ELF-1 (cell line): Measurements from ENCODE around the gene MVB12B.

Source experiments
- DNase-seq: peaks from one replicate; pipeline ENCODE4 v3.0.0-alpha.2; 2016; ENCODE audit warnings: low read depth, low spot score

The MVB12B gene

DNA sequence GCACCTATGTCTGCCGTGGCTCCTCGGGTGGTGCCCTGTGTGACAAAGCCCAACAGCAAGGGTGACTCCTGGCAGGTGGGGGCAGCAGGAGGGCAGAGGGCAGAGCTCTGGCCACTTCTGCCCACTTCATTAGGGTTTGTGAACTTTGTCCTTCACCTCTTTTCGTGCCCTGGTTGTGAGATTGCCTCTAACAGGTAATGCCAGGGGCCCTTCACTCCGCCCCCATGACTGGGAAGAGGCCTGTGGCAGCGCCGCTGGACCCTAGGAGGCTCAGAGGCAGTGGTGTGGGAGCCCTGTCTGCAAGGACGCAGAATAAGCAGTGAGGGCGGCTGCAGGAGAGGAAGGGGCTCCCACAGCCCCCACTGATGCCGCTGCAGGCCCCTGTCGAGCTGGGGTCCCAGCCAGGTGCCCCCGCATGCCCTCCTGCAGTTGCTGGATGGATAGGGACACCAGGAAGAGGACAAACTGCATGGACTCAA lies 178.4 kb downstream of the MVB12B start:
- no peak for DNase-seq

DNA sequence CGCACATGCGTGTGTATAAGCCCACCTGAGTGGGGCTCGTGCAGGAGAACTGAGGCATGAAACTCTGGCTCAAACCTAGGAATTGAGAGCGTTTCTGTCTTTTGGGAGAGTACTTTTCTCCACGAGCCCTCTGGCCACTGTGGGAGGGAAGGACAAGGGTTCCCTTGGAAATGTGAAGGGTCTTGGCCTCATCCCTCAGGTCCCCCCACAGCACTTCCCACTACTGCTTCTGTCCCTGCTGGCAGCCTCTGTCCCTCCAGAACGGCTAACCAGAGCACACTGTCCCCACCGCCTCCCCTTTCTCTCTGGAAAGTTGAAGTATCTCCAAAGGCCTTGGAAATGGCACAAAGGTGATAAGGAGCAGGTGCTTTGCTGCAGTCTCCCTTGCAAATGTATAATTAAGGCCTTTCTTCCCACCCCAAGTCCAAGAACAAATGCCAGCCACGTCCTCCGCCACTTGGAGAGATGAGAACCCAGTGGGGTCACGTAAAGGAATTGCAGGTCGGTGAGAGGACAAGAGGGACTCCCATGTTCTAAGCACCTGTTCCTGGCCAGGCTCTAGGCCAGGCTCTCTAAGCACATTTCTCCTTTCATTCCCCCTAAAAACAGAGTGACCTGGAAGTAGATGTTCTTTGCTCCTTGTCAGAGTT lies 179.2 kb downstream of the MVB12B start:
- no peak for DNase-seq

DNA sequence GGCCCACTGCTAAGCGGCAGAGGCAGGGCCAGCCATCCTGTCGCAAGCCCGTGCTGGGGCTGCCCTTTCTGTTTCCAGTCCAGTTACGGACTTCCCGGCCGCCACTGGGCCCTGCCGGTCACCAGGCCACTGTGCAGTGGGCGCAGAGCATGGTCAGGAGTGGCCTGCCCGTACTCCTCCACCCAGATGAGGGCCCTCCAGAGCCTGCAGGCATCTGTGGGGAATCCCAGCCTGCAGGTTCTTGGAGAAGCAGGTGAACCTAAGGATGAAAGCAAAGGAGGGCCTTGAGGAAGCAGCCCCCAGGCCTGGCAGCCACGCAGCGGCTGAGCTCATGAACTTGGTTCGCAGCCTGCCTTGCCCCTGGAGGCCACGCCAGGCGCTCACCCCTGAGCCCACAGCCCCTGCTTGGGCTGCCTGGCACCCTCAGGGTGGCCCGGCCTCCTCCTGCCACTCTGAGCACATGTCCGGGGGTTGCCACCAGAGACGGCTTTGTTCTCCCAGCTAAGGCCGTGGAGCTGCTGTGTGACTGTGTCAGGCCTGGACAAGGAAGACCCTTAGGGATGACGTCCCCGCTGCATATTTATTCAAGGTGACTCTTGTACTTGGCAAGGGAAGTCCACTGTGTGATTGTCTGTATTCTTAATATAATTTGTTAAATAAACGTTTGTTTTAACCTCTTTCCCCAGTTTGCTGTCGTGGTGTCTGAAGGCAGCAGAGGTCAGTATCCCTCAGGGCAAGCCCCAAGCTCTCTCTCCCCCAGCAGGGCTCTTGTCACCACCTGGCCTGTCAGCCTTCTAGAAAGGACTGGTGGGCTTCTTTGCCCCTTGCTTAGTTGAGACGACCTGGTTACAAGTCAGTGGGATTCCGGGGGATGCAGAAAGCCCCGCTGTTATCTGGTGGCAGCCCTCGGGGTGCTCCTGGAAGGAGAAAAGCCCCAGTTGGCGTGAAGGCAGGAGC lies 180.0 kb downstream of the MVB12B start:
- no peak for DNase-seq

DNA sequence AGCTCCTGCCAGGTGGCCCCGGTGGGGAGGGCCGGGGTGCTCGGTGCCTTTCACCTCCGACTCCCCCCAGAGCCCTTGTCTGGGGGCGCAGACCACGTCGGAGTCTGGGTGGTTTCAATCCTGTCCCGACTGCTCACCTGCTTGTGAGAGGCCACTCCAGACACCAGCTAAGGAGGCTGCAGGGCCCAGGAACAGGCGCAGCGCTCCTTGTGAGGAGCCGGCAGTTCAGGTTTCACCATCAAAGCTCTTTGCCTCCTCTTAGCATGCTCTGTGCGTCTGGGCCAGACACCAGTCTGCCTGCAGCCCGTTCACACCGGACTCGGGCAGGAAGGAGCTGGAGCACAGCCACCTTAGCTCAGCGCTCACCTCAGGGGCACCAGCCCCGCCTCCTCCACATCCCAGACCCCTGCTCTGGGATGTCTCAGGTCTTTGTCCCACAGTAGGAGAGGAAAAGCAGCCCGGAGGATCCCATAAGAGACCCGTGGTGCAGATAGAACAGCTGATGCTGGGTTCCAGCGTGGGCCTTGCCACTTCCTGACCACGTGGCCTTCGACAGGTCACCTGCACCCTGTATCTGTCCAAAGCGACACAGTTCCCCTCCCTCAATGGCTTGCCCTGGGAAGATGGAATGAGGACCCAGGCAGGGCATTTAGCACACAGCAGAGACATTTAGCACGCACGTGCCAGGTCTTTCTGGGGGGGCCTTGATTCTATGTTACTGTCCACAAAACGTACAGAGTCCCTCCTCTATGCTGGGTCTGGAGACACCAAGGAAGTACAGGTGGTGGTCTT lies 180.9 kb downstream of the MVB12B start:
- peak; percentile 79 for DNase-seq

DNA sequence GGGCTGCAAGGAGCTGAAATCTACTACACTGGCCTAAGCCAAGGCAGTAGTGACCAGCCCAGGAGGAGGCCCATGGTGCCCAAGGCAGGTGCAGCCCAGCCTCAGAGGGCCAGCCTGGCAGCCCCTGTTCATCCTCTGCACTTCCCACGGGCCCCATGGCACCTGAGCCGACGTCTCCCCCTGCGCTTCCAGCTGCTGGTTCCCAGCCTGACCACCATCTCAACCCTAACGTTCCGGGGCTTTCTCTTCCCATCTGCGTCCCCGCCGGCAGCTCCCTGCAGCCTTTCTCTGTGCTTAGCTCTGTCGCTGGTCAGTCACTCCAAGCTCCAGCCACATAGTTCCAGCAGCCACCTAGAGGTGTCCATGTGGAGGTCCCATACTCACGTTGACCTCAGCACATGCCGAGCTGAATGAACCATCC lies 181.6 kb downstream of the MVB12B start:
- DNase-seq = no peak

DNA sequence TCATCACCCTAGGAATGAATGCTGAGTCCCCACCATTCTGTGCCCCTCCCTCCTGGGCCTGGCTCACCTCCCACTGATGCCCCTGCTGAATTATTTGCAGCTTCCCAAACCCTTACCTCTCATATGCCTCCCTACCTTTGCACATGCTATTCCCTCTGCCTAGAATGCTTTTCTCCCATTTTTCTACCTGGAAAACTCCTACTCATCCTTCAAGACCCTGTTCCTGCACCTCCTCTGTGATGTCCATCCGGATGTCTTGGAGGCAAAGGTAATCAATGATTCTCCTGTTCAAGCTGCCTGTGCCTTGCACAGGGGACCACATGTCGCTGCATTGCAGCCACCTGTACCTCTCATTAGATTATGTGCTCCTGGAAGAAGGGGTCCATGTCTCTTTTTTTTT lies 182.3 kb downstream of the MVB12B start:
- DNase-seq = no peak

DNA sequence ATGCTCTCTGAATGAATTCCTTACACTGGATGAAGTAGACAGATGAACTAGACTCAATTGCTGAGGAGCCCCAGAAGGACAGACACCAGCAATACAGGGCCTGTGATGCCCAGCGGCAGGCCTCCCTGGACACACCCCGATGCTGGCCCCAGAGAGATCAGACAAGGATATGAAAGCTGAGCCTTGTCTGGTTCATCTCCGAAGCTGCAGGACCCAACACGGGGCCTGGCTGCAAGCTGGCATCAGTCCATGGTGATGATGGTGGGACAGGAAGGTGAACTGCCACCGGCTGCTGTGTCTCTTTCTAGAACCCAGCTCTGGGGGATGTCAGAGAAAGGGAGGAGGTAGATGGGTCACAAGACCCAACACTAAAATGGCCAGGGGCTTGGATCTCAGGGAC lies 183.1 kb downstream of the MVB12B start:
- no peak for DNase-seq

DNA sequence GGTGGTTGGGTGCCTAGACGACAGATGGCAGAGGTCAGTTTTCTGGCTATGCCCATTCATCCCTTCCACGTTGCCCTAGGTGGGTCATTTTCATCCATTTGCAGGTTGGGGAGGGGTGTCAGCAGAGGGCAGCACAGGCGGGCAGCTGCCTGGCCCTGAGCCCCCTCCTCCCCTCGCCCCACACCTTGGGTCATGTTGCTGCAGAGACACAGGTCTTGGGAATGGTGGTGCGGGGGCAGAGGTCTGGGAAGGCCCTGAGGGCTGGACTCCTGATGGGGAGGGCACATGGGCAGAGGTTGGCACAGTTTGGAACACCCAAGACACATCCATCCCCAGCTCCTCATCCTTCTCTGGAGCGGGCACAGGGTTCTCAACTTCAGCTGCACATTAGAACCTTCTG lies 183.9 kb downstream of the MVB12B start:
- no peak for DNase-seq

DNA sequence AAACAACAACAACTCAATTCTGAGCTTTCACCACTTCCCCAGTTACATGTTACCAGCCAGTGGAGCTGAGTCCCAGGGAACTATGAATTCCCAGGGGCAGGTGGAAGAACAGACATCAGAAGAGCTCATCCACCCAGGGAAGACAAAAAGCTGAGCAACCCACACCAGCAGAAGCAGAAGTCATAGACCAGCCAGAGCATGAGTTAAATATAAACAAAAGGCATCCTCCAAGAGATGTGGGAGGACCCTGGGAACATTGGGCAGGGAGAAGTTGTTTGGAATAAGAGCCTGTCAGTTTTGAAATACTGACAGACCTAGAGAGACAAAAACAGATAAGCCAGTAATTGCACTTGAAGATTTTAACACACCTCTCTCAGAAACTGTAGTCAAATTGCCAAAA lies 184.8 kb downstream of the MVB12B start:
- DNase-seq = no peak

DNA sequence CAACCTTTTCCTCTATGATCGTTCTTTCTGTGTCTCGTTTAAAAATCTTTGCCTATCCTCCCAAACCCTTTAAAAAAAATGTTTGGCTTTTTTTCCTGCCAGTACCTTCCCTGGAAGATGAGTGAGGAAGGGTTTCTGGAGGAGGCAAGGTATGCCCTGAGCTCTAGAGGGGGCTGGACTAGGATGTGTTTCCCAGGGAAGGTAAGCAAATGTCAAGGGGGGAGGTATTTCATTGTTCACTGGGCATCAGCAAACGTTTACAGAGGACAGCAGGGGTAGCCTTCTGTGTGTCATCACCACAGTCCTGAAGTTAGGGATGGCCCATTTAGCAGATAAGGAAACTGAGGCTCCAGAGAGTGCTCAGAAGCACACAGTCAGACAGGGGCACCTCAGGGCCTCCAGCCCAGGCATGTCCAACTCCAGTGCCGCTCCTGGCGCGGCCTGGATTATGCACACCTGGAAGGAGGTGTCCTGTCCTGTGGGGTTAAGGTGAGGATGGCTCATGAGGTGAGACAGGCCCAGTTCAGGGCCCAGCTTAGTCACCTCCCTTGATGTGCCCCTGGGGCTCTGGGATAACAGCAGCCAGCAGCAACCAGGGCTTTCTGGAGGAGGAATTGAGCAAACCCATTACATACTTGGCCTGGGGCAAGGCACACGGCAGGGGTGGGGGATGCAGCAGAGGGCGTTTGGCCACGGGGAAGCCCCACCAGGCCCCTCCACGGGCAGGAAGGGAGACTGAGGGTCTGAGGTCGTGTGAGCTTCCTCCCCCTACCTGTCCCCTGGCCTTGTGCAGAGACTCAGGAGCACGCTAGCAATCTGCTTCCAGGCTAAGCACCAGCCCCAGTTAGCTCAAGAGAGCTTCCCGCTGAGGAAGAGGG lies 186.8 kb downstream of the MVB12B start:
- peak; percentile 80 for DNase-seq

DNA sequence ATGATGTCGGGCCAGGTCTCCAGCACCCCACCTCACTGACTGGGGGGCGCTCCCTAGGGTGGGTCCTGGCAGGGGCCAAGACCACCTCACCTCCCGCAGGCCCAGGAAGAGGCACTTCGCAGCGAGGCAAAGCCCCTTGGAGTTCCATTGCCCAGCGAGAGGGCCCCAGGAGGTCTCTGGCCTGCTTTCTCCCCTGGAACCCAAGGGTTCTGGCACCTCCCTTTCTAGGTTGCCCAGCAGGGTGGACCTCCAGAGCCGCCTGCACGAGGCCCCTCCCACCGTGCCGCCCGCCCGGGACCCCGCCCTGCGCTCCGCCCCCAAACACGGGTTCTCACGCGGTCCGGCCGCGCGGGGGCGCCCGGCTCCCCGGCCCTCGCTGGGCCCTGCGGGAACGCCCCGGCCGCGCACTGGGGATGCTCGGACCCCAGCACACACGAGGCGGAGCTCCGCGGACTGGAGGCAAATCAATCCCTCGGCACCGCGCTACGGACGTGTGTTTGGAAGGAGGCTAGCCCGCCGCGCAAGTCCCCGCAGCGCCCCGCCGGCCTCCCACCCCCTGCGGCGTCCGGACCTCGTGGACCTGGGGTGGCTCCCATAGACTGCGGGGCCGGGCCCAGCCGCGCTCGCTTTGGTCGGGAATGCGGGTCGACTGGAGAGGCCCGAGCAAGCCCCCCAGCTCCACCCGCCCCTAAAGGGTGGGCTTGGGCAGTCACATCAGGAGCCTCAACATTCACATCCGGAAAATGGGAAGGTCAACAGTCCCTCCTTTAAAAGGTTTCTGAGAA lies 187.6 kb downstream of the MVB12B start:
- peak; percentile 78 for DNase-seq

DNA sequence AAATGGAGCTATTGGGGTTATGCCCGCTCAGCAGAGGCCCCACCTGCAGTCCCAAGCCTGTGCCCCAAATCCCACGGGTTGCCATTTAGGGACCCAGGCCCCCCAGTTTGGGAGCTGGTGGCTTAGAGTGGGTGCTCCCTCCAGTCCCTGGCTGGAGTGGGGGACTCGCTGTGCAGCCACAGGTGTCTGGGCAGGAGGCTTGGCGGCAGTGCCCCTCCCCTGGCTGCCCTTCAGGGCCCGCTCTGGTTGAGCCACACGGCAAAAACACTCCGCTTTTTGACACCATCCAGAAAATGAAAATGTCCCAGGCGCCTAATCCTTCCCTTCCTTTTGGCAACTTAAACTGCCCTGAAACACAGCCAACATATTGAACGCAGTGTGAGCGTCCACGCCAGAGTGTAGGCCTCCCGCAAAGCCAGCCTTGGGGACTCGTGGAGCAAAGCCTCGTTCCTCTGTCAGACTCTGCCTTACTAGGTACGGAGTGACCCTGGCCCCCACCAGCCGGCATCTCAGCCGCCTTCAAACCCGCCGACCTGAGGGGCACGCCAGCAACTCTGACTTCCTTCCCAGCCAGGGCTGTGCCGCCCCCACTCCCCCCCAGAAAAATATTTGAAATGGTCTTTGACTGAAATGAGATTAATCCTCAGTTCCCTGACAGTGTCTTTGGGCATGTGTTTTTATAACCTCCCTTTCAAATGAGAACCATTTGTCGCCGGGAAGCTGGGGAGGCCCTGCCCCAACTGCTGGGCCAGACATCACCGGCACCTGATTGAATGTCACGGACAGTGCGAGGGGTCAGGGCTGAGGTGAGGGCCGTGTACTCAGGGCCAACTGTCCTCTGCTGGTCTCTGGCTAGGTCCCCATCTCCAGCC lies 188.6 kb downstream of the MVB12B start:
- no peak for DNase-seq

DNA sequence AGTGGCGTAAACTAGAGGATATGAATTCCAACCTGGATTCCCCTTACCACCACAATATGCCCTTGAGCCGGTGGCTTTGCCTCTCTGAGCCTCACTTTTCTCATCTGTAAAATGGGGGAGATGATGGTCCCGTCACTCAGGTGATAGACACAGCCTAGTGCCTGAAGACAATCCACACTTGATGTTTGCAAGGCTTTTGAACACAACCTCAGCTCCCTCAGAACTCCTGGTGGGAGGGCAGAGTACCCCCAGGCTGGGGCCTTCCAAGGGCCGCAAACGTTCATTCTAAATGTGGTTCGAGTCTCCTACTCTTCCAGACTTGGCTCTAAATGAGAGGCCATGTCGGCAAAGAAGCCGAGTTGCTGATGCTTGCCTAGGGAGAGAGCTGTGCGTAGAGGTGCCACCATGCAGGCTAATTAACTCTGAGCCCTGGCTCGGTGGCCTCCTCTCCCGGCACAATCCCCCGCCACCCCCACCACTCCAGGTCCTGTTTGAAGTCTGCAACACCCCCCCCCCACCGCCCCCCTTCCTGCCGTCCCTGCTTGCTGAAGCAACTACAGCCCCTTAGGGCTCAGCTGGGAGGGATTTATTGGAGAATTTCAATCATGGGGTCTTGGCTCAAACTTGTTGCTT lies 189.4 kb downstream of the MVB12B start:
- DNase-seq = no peak

DNA sequence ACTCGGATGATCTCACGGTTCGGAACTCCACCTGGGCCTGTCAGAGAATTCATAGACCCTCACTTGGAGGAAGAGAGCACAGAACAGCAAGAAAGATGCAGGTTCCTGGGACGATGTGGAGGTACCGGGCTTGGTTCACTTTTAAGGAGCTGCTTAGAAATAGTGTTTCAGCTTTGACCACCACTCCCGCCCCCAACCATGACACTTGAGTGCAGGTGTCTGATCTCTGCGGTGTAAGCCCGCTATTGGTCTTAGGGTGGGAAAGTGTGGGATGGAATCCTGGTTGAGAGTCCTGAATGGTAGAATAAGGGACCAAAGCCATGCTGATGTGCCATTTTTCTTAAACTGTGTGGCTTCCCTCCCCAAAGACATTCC lies 189.9 kb downstream of the MVB12B start:
- DNase-seq = no peak

DNA sequence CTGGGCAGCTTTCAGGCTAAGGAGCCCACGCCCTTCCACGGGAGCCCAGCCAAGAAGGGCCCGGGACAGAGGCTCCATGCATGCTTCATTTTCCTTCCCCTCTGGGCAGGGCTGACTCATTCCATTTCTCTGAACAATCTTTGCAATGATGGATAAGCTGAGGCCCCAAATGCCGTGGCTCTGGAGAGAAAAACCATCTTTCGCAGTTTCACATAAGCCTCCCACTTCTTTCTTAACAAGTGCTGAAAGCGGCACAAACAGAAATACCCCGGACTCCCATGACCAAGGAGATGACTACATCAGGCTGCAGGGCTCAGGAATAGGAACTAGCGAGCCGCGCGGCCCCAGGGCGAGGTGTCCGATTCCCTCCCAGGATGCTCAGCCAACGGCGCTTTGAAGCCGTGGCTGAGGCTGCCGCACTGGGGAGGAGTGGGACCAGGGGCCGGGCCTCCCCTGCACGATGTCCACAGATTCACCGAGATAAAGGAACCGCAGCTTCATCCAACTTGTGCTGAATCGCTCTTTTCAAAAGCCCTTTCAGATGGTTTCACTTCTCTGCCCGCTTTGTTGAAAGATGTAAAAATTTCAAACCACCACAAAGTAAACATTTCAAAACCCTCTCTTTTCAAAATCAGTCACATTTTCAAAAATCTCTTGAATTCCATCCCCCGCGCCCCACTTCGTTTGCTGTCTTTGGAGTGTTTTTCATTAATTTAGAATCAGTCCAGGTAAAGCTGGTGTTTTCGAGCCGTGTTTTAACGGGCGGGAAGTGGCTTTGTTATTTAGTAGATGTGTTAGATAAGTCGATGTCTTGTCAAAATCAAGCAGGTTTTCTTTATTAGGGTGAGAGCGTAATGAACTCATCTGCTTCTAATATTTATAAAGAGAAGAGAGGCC lies 190.6 kb downstream of the MVB12B start:
- DNase-seq = peak; percentile 88

DNA sequence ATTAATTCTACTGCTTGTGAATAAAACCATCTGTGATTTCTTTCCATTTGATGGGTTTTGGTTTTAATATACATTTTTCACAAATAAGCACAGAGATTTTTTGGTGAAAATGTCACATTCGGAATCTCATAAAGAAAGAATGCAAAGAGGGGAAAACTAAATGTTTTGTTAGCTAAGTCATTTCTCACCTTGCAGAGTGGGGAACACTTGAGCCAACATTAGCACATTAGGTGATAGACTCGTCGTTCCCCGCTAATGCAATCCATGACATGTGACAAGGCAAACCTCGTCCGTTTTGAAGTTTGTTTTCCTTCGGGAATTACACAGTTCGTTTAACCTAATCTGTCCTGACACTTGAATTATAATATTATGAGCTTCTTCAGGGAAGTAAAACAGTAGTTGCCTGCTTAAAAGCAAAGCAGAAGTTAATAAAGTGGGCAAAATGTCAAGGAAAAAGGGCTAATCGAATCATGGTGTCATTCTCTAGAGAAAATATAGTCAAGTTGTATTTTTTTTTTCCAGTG lies 191.3 kb downstream of the MVB12B start:
- DNase-seq = no peak

DNA sequence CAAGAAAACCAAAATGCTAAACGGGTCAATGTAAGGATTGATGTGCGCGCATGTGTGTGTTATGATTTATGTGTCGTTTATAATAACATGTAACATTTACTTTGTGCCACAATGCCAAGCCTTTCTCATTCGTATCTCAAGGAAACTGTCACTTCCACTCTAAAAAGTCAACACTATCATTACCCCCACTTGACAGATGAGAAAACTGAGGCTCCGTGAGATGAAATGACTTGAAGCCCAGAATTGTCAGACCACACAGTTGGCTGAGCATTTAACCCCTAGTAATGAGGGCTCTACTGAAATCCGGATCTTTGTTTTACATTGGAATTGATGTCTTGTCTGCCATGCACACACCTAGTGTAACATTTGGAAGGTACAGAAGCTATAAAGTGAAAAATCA lies 192.1 kb downstream of the MVB12B start:
- DNase-seq = no peak
